HepG2 (cell line): ENCODE results near the gene CYB5B. TPM values are rescaled to one million over a fixed set of nuclear protein-coding genes. Genes with fewer than 3 reads are reported as not detected.

Experiments
- CC2D1A ChIP-seq: sonication (generic); formaldehyde crosslinking; IDR thresholded peaks from 2 replicates; pipeline ENCODE4 v1.8.1; 2023; ENCODE audit warnings: mild to moderate bottlenecking, missing genetic modification reagents
- CREB1 ChIP-seq, 2 experiments: fragments of 450-650 bp in 1 of 2; IDR thresholded peaks; 2 replicates each; pipeline ENCODE4 v1.6.1; 2016 to 2017; ENCODE audit warnings: control low read depth in 1 of 2, mild to moderate bottlenecking in 1 of 2, missing compliant biosample characterization in 1 of 2, missing genetic modification characterization in 1 of 2
- DPF2 ChIP-seq: sonication (generic); formaldehyde crosslinking; IDR thresholded peaks from 2 replicates; pipeline ENCODE4 v1.4.0; 2020; ENCODE audit warnings: mild to moderate bottlenecking, low read depth, missing genetic modification reagents, borderline replicate concordance
- HMGXB4 ChIP-seq, 2 experiments: sonication (generic) in 1 of 2; formaldehyde crosslinking in 1 of 2; IDR thresholded peaks; 2 replicates each; pipeline versions ENCODE4 v1.4.0 to v1.6.1; 2018 to 2020; ENCODE audit warnings: missing genetic modification reagents in 2 of 2, borderline replicate concordance in 1 of 2, low read depth in 1 of 2, mild to moderate bottlenecking in 1 of 2, missing biosample characterization in 1 of 2
- IRF1 ChIP-seq: sonication (generic); formaldehyde crosslinking; IDR thresholded peaks from 2 replicates; pipeline ENCODE4 v1.4.0; 2020; ENCODE audit warnings: low read depth, mild to moderate bottlenecking, missing genetic modification reagents
- KDM6A ChIP-seq: IDR thresholded peaks from 2 replicates; pipeline ENCODE4 v1.6.1; 2016; ENCODE audit warnings: low read depth
- PRDM10 ChIP-seq: sonication (generic); formaldehyde crosslinking; IDR thresholded peaks from 2 replicates; pipeline ENCODE4 v1.4.0; 2020; ENCODE audit warnings: low read depth, missing genetic modification reagents
- RBFOX2 ChIP-seq: fragments of 200-400 bp; formaldehyde crosslinking; IDR thresholded peaks from 2 replicates; pipeline ENCODE4 v1.6.1; 2017; ENCODE audit warnings: low read depth, mild to moderate bottlenecking, low read length
- RERE ChIP-seq: IDR thresholded peaks from 2 replicates; pipeline ENCODE4 v1.6.1; 2016; ENCODE audit warnings: low read depth, missing genetic modification reagents, missing compliant biosample characterization
- SMYD3 ChIP-seq: sonication (generic); formaldehyde crosslinking; IDR thresholded peaks from 2 replicates; pipeline ENCODE4 v1.8.1; 2023; ENCODE audit warnings: mild to moderate bottlenecking, missing genetic modification reagents
- SNAPC2 ChIP-seq: sonication (generic); formaldehyde crosslinking; IDR thresholded peaks from 2 replicates; pipeline ENCODE4 v1.8.1; 2022; ENCODE audit warnings: mild to moderate bottlenecking, missing genetic modification reagents
- SP5 ChIP-seq: IDR thresholded peaks from 2 replicates; pipeline ENCODE4 v1.6.1; 2016; ENCODE audit warnings: low read depth, borderline replicate concordance
- TARDBP ChIP-seq: sonication (generic); formaldehyde crosslinking; IDR thresholded peaks from 2 replicates; pipeline ENCODE4 v1.8.0; 2022; ENCODE audit warnings: mild to moderate bottlenecking, missing genetic modification reagents
- THAP7 ChIP-seq: sonication (generic); formaldehyde crosslinking; IDR thresholded peaks from 2 replicates; pipeline ENCODE4 v1.8.1; 2023; ENCODE audit warnings: mild to moderate bottlenecking, missing genetic modification reagents
- ZNF552 ChIP-seq: sonication (generic); formaldehyde crosslinking; IDR thresholded peaks from 2 replicates; pipeline ENCODE4 v1.9.0; 2022; ENCODE audit warnings: missing genetic modification reagents, mild to moderate bottlenecking, borderline replicate concordance
- polyA plus RNA-seq, 8 experiments: library from polyadenylated mRNA; depleted of rRNA in 3 of 8; stranded (reverse) in 7 of 8; unstranded in 1 of 8; fragments of >200 nt; fragmentation: Illumina TruSeq in 4 of 8; extraction: Trizol in 4 of 8; gene quantifications; 2 replicates each; pipeline versions ENCODE4 v1.2.1 to v1.2.3, GENCODE V29; 2011 to 2016; ENCODE audit warnings: low read depth in 4 of 8, missing spikeins in 1 of 8, mixed read lengths in 1 of 8; ENCODE audit not compliant: insufficient read depth in 1 of 8
- total RNA-seq, 5 experiments: library from RNA; depleted of rRNA; stranded (reverse); fragments of >200 nt; fragmentation: Illumina TruSeq; extraction: Trizol; gene quantifications; 2 replicates each; pipeline ENCODE4 v1.2.3, GENCODE V29; 2016; ENCODE audit warnings: low read depth in 1 of 5

CYB5B gene
- total and polyA plus RNA-seq, 2 of the 13 experiments (the other 11 are each of a cell fraction or from before 2014, with no cell fraction given), result 234 to 432 TPM

GRCh38 chr16:69404275-69404805, 20.1 kb upstream of the CYB5B start (continued):
- 0 out of 2 replicates have a peak, but pooled peaks have one; percentile 34 for TF ChIP-seq RERE (CRISPR knock-in tag)
- peak; percentile 56; the same call in 1 of the 2 replicates for TF ChIP-seq SMYD3 (CRISPR knock-in tag)
- peak; percentile 37 to 47; a peak in 2 of 4 replicates for TF ChIP-seq HMGXB4 (CRISPR knock-in tag; IDR thresholded peaks at IDR 0.05; ENCODE audit: borderline replicate concordance in 1 of 2, low read depth in 1 of 2)
- no peak for TF ChIP-seq THAP7
- peak; percentile 70 for TF ChIP-seq TARDBP (CRISPR knock-in tag)
- no peak for TF ChIP-seq CC2D1A (CRISPR knock-in tag)
- TF ChIP-seq RBFOX2, result peak; percentile 64
- TF ChIP-seq DPF2, result peak; percentile 66; the same call in 1 of the 2 replicates
- peak; percentile 87 for TF ChIP-seq SP5 (CRISPR knock-in tag)
- TF ChIP-seq SNAPC2 (CRISPR knock-in tag), result no peak
- no peak for TF ChIP-seq ZNF552 (CRISPR knock-in tag)
- peak; percentile 31; the same call in 1 of the 2 replicates for TF ChIP-seq PRDM10 (CRISPR knock-in tag)
- TF ChIP-seq CREB1 (IDR thresholded peaks at IDR 0.05), result no peak
- peak; percentile 72 for TF ChIP-seq CREB1 (CRISPR knock-in tag; IDR thresholded peaks at IDR 0.05)
- no peak for TF ChIP-seq IRF1 (CRISPR knock-in tag)
- TF ChIP-seq KDM6A (CRISPR knock-in tag), result peak; percentile 59; the same call in 1 of the 2 replicates
